T1000 (cell line): ENCODE measurements around the gene CYLD.

ENCODE experiments used
- DNase-seq: peaks from one replicate; lab custom pipeline; 2025; ENCODE audit warnings: mixed read lengths; lab: John Stamatoyannopoulos, UW

CYLD gene

GRCh38 chr16:50740736-50741135, 1.1 kb upstream of the CYLD start:
- DNase-seq, result no peak

GRCh38 chr16:50741225-50741780, 583 bp upstream of the CYLD start:
- DNase-seq, result no peak

DNA sequence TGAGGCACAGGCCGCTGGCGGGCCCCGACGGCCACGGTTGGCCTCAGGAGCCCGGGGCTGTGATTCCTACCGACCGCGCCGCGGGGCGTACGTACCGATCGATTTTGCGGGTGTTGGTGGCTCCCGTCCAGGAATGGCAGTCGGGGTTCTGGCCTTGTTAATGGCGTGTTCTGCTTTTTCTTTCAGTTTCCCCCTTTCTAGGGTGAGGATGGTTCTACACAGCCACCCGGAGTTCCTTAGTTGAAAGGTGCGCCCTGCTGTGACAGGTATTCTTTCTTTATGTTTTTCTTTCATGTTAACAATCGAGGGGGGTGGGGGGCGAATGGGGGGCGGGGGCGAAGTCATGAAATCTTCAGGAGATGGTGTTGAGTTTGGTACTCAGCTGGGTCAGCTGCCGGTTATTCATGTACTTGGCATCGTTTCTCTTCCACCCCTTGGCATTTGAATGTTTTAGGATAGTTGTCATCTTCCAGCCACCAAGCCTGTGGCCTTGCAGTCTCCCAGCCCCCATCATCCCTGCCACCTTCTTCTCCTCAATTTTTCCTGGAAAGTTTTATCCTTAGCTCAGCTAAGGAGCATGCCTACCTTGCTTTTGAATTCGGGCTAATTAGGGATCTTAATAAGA, 802 bp downstream of the CYLD start:
- no peak for DNase-seq

DNA sequence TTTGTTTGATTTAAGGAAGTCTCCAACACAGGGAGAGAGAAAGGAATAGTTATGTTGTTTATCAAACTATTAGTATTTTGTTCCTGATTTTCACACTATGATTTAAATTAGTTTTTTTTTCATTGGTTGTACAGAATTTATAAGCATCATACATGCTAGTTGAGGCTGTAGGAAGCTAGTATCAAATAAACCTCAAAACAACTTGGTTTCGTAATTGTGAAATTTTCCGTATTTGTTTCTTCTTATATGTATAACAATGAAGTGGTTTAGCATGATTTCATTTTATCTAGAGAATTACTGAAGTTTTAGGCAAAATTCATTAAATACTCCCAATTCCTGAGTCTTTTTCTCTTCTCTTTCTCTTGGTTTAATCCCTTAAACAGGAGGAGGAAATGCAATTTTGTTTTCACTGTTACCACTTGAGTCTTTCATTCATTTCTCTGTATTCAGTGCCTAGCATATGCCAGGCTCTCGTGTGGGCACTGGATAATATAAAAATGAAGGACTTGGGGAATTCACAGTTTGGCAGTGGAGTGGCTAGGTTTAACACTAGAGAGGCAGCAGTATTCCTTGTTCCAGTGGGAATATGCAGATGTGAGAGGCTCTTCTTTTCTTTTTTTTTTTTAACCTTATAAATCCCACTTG, 1.8 kb downstream of the CYLD start:
- no peak for DNase-seq

DNA sequence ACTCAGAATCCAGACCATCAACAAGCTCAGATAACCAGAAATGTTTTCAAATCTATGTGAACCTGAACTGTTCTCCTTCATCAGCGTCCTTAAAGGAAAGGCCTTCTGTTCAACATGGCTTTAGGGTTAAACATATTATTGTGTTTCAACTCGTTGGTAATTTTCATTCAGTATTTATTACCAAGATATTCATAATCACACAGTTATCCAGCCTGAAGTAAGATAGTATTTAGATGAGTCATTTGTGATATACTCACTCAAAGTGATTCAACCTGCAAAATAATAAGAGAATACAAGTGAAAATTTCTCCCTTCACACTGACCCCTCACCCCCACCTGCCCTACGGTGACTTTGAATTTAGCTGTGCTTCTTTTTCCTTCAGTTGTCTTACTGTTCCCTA, 3.0 kb downstream of the CYLD start:
- no peak for DNase-seq

GRCh38 chr16:50745940-50746339, 4.1 kb downstream of the CYLD start:
- no peak for DNase-seq

DNA sequence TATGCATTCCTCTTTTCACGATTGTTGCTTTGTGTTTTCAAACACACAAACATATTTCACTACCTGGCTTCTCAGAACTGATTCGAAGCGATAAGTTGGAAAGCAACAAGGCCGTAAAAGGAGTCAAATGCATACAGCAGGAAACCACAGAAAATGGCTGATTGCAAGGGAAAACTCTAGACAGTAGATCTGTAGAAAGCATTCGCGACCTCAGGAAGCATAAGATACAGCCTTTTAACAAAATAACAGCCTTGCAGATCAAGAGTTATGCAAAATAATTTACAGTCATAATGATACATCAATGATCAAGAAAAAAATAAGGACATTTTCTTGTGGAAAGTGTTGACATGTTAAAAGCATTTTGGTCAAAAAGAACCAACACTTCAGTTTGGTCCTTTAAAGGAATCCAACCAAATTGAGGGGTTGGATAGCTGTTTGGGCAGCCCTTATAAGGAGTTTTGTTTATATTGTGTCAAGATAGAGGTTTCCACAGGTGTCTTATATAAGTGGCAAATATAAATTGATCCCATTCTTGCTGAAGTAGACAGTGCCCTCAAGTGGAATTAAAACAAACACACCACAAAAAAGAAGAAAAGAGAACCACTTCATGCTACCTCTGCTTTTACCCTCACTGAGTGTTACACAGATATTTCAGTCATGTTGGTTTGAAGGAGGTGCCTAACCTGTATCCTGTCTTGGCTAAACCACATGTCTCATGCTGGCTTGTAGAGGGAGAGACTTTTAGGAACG, 5.5 kb downstream of the CYLD start:
- no peak for DNase-seq

DNA sequence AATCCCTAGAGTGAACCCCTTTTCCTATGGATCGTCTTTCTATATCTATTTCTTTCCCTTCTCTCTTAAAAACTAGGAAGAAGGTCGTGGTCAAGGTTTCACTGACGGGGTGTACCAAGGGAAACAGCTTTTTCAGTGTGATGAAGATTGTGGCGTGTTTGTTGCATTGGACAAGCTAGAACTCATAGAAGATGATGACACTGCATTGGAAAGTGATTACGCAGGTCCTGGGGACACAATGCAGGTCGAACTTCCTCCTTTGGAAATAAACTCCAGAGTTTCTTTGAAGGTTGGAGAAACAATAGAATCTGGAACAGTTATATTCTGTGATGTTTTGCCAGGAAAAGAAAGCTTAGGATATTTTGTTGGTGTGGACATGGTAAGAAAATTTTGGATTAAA, 9.6 kb downstream of the CYLD start:
- no peak for DNase-seq

GRCh38 chr16:50752471-50753235, 10.8 kb downstream of the CYLD start:
- DNase-seq, result no peak

GRCh38 chr16:50756473-50756872, 14.6 kb downstream of the CYLD start:
- DNase-seq, result no peak

GRCh38 chr16:50761267-50761666, 19.4 kb downstream of the CYLD start:
- DNase-seq, result no peak

GRCh38 chr16:50762241-50762640, 20.4 kb downstream of the CYLD start:
- no peak for DNase-seq

DNA sequence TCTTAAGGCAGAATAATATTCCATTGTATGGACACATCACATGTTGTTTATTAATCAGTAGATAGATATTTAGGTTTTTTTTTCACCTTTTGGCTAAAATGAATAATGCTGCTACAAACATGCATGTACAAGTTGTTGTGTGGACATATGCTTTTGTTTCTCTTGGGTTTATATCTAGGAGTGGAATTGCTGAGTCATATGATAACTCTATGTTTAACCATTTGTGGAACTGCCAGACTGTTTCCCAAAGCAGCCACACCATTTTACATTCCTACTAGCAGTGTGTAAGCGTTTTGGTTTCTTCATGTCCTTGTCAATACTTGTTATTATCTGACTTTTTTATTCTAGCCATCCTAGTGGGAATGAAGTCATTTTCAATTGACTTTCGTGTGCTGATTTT, 21.3 kb downstream of the CYLD start:
- DNase-seq, result no peak

GRCh38 chr16:50765260-50765659, 23.4 kb downstream of the CYLD start:
- no peak for DNase-seq

- DNase-seq, result no peak
These were observed 24.0 kb downstream of the CYLD start for GRCh38 chr16:50765861-50766260.

DNA sequence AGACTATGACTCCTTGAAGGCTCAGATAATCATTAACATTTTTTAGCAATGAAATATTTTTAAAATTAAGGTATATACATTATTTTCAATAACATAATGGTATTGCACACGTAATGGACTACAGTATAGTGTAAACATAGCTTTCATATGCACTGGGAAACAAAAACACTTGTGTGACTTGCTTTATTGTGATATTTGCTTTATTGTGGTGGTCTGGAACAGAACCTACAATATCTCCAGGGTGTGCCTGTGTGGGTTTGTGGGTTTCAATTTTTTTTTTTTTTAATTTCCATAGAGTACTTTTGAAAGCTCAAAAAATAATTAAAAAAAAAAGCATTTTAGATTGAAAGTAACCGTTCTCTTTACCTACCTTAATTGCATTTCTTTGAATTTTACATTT, 25.3 kb downstream of the CYLD start:
- DNase-seq, result no peak

- no peak for DNase-seq
These were observed 29.5 kb downstream of the CYLD start for GRCh38 chr16:50771366-50771765.

DNA sequence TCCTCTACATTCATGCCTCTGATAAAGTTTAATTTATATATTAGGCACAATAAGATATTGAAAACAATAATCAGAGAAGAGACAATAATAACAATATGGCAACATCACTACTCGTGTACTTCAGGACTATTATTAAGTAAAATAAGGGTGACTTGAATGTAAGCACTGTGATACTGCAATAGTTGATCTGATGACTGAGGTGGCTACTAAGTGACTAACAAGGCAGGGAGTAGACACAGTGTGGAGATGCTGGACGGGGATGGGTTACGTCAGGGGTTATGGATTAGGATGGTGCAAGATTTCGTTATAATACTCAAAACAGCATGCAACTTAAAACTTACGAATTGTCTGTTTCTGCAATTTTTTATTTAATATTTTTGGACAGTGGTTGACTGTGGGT, 32.5 kb downstream of the CYLD start:
- DNase-seq, result no peak

DNA sequence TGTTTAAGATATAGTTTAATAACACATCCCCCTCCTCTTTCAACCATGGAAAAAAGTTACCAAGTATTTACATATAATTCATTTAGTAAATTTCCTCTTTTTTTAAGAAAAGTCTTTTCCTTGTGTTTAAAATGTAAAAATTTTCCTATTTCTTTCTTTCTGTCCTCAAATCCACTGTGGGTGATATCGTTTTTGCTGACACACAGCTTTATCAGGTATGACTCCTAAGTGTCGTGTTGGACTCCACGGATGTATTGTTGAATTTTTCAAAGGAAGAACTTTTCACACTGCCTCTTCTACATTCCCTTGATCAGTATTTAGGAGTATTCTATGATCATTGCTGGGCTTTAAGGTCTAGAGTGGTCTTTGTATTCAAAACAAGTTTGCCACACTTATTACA, 33.1 kb downstream of the CYLD start:
- DNase-seq, result no peak

DNA sequence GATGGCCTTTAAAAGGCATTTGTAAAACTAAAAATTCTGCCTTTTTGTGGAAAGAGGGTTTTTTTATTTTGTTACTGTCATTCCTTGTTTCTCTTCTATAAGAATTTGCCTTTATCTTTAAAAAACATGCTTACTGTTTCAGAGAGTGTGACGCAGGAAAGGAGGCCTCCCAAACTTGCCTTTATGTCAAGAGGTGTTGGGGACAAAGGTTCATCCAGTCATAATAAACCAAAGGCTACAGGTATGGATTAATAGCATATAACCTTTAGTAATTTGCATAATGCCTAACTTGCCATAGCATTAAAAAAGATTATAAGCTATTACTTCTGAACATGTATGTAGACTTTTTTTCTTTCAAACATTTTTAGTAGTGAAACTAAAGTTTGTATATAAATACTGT, 34.2 kb downstream of the CYLD start:
- no peak for DNase-seq

DNA sequence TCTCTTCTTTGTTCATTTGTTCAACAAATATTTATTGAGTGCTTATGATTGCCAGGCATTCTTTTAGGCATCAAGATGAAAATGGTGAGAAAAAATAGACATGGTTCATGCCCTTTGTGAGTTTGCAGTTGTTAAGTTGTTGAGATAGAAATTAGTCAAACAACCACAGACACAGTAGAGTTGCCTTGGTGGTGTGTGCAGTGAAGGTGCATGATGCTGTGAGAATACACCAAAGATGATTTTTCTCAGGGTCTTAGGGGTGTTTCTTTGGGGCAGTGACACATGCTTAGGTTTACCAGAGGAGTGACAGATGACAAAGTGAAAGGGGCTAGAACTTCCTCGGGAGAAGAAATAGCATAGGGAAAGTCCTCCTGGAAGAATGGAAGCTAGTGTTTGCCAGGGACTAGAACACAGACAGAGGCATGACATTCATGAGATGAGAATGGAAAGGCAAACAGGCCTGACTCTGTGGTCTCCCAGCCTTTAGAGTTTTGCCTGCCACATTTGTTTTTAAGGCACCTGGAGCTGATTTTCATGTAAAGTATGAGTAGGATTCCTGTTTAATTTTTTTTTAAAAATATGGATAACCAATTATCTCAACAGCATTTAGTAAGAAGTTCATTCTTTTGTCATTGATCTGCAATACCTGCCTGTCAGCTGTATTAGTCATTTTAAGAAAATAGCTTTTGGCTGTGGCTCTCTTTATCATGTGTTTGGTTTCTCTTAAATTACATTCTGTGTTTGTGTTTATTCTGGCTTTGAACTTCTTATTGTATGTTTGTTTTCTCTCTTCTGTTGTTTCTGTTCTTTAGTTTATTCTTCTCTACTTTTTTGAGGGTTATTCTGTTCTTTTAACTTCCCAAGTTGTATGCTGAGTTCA, 36.6 kb downstream of the CYLD start:
- DNase-seq, result no peak
